ENCODE results near the gene CLIP3.
"Not testable (repeated sequence)": the region's sequence is repeated elsewhere in the genome, so short reads cannot be mapped to it uniquely, and the experiment has no call there.

CLIP3 gene, protein sequence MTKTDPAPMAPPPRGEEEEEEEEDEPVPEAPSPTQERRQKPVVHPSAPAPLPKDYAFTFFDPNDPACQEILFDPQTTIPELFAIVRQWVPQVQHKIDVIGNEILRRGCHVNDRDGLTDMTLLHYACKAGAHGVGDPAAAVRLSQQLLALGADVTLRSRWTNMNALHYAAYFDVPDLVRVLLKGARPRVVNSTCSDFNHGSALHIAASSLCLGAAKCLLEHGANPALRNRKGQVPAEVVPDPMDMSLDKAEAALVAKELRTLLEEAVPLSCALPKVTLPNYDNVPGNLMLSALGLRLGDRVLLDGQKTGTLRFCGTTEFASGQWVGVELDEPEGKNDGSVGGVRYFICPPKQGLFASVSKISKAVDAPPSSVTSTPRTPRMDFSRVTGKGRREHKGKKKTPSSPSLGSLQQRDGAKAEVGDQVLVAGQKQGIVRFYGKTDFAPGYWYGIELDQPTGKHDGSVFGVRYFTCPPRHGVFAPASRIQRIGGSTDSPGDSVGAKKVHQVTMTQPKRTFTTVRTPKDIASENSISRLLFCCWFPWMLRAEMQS

DNA sequence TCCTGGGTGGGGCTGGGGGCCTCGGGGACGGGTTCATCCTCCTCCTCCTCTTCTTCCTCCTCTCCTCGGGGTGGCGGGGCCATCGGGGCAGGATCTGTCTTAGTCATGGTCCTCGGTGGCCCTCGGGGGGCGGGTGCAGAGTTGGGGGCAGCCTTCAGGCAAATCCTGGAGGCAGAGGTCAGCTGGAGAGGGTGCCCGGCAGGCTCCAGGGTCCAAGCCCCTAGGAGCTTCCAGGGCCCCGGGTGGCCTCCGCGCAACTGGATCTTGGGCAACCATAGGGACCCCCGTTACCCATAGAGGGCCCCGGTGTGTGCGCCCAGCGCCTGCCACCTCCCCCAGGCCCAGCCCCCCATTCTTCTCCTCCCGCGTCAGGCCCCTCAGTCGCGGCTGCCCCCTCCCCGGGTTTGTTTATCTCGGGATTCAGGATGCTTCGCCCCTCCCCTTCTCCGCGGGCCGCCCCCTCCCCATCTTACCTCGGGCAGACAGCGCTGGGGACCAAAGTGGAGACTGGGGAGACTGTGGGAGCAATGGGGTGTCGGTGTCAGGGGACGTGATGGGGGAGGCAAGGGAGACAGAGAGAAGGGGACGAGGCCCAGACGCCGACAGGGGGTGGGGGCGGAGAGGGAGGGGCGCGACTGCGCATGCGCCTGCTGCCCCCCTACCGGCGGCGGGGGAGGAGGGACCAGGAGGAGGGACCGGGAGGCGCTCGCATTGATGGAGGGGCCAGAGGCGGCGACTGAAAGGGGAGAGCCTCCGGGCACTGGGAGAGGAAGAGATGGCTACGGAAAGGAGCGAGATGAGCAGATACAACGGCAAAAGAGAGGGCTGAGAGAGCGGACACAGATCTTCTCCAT is at the start of gene CLIP3:
CLIP3 (minus strand) TSS at position 623 of the 854 bp plus-strand sequence; CDS start at position 107, 516 bp downstream.
- DNase-seq, result peak; percentile 50

DNA sequence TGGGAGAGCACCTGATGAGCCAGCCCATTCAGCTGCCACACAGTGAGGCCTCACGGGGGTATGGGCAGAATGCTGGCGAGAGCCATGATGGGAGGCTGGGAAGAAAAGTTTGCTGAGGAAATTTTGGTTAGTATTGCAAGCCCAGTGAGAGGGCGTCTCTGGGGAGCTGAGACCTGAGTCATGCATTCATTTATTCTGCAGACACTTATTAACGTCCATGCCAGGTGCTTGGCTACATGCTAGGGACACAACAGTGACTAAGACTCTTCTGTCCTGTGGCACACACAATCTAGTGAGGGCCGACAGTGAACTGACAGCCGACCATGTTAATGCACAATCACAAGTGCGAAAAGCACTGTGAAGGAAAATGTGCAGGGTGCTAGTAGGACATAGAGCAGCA is 49.2 kb upstream of the CLIP3 start:
- no peak for DNase-seq

DNA sequence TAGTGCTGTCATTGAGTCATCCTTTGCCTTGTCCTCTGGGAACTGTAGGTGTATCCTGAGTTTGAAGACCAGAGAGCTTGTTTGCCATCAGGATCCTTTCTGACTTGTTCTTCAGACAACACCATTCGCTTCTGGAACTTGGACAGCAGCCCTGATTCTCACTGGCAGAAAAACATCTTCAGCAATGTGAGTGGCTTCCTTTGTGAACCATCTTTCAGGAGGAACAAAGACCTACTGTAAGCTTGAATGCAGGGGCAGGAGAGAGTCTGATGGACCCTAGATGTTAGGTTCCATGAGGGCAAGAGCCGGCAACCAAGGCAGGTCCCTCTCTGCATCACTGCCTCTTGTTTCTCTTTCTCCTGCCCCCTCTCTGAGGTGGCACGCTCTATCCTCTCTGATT is 48.7 kb upstream of the CLIP3 start:
- DNase-seq, result no peak

DNA sequence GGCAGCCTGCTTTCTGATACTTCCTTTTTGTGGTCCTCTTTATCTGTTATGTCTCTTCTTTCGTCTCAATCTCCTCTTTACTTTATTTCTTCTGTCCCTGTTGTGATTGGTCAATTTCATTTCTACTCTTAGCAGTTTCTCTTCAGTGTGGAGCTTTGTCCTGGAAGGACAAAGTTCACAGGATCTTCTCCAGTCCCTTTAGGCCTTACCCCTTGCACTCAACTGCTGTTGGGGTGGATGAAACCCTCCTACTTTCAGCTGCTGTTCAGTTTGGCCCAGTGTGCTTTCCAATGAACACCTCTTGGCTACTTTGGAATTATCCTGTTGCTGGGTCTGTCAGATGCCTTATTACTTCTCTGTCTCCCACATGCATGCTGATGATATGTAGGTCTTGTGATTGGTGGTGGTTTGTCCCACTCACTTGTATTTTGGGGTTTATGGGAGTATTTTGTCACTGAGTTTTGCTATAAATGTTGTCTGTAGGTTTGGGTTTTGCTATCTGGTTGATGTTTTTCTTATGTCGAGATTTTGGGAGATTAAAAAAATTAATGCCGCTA is 46.8 kb upstream of the CLIP3 start:
- DNase-seq, result no peak

DNA sequence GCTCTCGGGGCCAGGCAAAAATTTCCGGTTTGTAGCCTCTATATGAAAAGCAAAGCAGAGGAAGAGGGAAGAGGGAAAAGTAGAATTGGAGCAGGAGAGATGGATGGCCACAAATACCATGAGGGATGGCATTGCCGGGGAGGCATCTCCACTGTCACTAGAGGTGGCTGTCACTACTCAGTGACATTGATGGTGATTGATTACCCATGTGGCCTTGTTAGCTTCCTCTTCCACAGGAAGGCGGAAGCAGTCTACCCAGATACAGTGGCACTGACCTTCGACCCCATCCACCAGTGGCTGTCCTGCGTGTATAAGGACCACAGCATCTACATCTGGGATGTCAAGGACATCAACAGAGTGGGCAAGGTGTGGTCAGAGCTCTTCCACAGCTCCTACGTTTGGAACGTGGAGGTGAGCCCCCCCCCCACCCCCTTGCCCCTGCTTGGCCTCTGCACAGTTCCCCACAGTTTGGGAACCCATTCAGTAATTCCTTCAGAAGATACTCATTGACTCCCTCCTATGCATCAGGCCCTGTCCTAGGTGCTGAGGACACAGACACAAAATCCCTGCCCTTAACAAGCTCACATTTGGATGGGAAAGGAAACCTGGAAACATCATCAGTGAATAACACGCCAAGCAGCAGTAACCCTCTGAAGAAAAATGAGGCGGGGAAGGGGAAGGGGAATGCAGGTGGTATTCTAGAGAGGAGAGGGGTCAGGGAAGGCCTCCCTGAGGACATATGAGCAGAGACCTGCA is 40.6 kb upstream of the CLIP3 start:
- DNase-seq, result no peak

DNA sequence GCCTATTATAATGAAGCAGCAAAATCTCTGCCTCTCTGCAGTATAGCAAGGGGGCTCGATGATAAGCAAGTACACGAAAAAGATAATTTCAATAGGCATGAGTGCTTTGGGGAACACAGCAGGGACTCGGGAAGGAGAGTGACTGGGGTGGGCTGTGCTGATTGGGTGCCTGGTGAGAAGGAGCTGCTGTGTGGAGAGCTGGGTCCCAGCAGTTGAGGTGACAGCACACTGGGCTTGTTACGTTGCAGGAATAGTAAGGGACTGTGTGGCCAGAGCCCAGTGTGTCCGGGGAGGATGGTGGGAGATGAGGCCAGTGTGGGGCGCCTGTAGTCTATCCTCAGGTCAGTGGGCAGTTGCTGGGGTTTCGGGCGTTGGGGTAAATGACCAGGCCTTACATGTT is 39.4 kb upstream of the CLIP3 start:
- DNase-seq, result no peak

DNA sequence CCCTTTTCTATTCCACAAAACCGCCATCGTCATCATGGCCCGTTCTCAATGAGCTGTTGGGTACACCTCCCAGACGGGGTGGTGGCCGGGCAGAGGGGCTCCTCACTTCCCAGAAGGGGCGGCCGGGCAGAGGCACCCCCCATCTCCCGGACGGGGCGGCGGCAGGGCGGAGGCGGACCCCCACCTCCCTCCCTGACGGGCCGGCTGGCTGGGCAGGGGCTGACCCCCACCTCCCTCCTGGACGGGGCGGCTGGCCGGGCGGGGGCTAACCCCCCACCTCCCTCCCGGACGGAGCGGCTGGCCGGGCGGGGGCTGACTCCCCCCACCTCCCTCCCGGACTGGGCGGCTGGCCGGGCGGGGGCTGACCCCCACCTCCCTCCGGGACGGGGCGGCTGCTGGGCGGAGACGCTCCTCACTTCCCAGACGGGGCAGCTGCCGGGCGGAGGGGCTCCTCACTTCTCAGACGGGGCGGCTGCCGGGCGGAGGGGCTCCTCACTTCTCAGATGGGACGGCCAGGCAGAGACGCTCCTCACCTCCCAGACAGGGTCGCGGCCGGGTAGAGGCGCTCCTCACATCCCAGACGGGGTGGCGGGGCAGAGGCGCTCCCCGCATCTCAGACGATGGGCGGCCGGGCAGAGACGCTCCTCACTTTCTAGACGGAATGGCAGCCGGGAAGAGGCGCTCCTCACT is 36.3 kb upstream of the CLIP3 start:
- not testable (repeated sequence) for DNase-seq

DNA sequence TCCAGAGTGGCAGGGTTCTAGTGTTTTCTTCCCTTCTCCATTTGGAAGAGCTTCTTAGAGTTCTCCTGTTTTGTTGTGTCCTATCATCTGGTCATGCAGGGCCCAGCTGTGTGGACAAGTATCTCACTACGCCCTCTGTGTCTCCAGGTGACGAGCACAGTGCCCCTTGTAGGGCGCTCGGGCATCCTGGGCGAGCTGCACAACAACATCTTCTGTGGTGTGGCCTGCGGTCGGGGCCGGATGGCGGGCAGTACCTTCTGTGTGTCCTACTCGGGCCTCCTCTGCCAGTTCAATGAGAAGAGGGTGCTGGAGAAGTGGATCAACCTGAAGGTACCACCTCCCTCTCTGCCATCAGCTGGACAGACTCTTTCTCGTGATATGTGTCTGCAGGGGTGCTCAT is 35.0 kb upstream of the CLIP3 start:
- DNase-seq, result no peak

DNA sequence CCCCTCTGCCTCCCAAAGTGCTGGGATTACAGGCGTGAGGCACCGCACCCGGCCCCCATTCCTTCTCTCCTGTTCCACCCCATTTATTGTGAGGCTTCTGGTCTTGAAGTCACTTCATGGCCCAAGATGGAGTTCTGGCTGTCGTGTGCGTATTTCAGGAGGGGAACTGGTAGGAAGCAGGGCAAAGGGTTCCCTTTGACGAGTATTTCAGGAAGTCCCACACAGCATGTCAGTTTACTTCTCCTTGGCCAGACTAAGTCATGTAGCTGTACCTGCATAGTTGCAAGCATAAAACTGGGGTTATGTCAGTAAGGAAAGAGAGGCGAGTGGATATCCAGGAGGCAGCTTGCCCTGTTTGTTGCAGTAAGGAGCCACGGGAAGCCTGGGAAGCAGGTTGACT is 32.2 kb upstream of the CLIP3 start:
- no peak for DNase-seq

DNA sequence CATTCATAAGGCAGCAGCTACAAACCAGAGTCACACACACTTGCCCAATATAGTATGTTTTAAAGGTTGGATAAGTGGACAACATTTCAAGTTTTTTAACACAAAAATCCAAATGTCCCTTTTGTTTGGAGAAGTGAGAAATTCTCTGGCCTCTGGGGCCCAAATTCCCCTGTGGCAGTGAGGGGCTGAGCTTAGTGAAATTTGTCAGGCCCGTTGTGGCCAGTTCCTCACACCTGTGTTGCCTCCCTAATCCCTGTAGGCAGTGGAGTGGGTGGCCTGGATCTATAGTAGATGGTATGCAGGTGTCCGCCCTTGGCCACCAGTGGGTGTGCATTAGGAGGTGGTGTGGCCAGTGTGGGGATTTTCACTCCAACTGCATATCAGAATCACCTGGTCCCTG is 28.7 kb upstream of the CLIP3 start:
- DNase-seq, result no peak

DNA sequence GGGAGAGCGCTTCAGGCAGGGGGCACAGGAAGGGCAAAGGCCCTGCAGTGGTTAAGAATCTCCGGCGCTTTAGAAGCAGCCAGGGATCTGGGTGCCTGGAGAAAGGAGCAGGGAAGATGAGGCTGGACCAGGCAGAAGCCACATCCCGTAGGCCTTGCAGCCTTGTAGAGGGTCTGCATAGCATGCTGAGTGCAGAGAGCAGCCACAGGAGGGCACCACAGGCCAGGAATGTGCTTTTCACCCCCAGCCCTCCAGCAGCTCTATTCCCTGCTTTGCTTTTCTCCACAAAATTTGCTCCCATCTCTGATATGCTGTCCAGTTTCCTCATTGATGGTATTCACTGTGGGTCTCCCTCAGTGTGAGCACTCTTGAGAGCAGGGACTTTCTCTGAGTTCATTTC is 27.8 kb upstream of the CLIP3 start:
- DNase-seq, result no peak

DNA sequence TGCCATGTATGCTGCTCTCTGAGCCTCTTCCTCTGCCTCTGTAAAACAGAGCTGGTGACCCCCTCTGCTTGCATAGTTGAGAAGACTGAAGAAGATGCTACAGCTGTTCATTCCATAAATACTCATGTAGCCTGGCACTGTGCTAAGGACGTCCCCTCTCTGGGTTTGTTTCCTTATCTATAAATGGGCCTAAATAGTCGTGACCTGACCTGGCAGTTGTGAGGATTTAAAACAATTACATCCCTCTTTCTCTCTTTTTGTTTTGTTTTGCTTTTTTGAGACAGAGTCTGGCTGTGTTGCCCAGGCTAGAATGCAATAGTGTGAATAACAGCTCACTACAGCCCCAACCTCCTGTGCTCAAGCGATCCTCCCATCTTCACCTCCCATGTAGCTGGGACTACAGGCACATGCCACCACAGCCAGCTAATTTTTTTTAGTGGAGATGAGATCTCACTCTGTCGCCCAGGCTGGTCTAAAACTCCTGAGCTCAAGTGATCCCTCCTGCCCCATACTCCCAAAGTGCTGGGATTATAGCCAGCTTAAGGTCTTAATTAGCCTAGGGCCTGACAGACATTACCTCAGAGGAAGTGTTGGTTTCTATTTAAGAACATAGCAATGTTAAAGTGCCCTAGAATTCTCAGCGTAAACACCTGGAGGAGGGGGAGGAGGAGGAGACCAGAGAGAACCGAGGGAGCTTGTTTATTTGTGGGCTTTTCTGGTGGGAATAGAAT is 26.7 kb upstream of the CLIP3 start:
- DNase-seq, result no peak

DNA sequence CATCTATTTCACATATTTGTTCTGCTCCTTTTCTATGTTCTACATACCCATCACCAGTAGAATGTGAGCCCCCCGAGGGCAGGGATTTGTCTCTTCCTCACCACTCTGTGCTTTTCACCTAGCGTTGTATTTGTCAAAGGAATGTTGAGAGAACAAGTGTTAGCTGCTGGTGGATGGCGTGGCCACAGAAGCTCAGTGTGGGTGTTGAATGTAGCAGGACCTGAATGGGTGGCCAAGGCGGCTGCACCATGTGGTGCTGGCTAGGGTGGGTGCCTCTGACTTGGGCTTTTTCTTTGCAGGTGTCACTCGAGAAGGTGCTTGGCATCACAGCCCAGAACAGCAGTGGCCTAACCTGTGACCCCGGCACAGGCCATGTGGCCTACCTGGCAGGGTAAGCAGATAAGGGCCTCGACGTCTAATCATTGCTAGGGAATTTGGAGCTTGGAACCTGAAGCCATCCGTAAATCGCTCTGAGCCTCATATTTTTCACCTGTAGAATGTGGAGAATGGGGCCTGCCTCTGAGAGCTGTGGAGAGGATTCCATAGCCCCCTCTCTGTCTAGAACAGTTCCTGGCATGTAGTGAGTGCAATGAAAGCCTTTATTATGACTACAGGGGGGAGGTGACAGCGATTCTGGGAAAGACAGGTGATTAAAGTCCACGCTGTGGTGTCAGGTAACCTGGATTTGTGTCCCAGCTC is 26.0 kb upstream of the CLIP3 start:
- DNase-seq, result no peak

DNA sequence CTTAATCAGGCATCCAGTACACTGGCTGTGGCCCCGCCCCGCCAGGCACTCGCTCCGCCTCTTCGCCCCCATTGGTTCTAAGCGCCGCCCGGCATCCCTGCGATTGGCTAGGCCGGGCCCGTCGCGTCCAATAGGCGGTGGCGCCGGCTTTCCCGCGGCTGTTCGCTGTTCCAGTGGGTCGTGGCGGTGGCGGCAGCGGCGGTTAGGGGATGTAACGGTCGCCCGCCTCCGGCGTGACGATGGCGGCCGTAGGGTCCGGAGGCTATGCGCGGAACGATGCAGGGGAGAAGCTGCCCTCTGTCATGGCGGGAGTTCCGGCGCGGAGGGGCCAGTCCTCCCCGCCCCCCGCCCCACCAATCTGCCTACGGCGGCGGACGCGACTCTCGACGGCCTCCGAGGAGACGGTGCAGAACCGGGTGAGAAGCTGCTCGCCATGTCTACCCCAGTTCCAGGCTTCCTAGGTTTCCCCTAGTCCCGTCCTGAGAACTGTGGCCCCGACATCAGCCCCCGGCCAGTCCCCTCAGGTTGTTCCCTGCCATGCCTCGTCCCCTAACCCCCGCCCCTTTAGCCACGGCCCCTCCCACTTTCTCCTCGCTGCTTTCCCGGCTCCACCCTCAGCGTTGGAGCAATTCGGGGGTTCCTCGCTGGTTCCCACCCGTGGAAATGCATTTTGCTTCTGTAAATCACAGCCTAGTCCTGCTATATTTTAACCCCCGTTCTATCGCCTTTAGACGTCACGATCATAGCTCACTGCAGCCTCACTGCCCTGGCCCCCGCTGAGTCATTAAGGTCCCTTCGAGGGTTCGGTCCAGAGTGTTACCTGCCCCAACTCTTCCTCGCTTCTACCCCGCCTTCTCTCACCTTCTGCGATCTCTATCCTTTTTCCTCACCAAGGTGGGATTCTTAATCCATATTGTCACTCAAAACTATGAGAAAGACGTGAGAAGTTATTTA is 22.3 kb upstream of the CLIP3 start, which contains the start of gene WDR62:
WDR62 (plus strand) TSS at position 165 of the 954 bp plus-strand sequence; CDS start at position 240, 75 bp downstream.
- peak; percentile 92 for DNase-seq

DNA sequence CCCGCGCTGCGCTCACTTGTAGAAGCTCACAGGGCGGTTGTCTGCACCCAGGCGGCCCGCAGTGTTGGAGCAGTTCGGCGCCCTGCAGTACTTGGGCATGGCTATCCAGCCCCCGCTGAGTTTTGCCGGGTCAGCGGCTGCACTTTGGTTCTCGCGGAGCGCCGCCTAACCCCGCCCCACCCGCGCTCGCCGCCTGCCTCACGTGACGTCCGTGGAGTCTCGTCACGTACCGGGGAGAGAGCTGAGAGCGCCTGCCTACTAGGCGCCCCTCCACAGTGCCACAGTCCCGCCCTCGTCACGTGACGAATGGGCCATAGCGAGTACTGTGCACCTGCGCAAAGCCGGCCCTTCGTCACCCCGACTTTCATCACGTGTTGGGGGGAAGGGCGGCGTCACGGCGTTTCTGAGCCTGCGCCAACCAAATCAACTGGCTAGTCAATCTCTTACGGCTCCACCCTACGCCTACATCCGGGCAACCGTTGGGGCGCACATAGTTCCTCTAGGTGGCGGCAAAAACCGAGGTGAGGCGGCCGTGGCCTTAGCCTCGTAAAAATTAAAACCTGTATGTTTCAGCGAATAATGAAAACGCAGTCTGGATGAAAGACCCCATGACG is 21.6 kb upstream of the CLIP3 start, which contains the start of gene THAP8:
THAP8 (minus strand) TSS at position 167 of the 614 bp plus-strand sequence; CDS start at position 99, 68 bp downstream.
- peak; percentile 97 for DNase-seq

DNA sequence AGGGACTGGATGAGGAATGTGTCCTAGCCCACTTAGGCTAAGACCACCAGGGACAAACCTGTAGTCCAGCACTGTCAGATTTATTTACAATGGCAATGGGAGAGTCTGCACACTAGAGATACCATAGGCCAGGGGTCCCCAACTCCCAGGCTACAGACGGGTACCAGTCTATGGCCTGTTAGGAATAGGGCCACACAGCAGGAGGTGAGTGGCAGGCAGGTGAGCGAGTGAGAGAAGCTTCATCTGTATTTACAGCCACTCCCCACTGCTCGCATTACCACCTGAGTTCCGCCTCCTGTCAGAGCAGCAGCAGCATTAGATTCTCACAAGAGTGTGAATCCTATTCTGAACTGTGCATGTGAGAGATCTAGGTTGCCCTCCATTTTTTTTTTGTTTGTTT is 19.0 kb upstream of the CLIP3 start:
- no peak for DNase-seq

DNA sequence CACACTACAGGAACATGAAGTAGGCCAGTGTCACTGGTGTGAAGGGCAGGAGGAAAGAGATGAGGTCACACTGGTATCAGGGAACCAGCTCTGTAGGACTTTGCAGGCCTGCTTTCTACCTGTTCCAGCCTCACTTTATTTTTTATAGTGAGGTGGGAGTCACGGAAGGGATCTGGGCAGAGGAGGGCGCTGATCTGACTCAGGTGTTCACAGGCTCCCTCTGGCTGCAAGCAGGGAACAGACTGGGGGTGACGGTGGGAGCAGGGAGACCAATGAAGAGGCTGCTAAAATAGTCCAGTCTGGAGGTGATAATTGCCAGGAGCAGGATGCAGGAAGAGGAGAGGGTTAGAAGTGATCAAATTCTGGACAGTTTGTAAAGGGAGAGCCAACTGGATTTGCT is 18.6 kb upstream of the CLIP3 start:
- no peak for DNase-seq

DNA sequence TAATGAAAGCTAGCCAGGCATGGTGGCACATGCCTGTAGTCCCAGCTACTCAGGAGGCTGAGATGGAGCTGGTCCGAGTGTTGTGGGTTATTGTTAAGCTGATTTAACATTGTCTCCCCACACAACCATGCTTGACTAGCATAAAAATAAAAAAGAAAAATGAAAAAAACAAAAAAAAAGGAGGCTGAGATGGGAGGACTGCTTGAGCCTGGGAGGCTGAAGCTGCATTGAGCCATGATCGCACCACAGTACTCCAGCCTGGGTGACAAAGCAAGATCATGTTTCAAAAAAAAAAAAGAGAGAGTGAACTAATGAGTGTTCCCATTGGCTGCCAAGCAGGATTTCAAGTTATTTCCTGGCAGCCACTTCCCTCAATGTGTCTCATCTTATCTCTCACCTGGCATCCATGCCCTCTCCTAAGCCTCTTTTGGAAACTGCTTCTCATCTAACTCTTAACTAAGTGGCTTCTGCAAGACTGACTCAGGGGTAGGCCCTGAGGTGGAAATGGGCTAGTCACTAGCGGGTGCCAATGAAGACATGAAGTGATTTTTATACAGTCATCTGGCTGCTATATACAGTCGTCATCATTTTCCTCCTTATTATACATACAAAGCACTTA is 16.5 kb upstream of the CLIP3 start:
- DNase-seq, result peak; percentile 24

All from NCI-H2171 (cell line).